Effector CD8-positive, alpha-beta T cell (primary cell): ENCODE data around the gene BORCS5.
"Not testable (repeated sequence)": the region's sequence is repeated elsewhere in the genome, so short reads cannot be mapped to it uniquely, and the experiment has no call there.

Experiments
- DNase-seq: peaks from one replicate; lab custom pipeline; 2025; lab: John Stamatoyannopoulos, UW

Gene BORCS5

DNA sequence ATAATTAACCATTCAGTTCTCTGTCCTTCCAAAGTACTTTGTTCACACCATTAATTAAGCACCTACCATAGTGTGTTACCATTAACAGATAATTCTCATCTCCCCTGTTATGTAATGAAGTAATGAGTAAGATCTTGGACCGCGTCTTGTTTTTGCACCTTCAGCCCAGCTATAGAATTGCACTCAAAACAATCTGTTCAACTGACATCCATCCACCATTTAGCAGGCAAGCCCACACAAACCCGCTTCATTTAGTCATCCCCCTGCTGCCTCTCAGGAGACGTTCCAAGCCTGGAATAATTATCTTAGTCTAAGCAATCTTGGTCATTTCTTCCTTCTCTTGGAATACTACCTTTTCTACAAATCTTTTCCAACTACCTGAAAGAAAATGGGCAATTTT lies 131.4 kb downstream of the BORCS5 start:
- DNase-seq = no peak

DNA sequence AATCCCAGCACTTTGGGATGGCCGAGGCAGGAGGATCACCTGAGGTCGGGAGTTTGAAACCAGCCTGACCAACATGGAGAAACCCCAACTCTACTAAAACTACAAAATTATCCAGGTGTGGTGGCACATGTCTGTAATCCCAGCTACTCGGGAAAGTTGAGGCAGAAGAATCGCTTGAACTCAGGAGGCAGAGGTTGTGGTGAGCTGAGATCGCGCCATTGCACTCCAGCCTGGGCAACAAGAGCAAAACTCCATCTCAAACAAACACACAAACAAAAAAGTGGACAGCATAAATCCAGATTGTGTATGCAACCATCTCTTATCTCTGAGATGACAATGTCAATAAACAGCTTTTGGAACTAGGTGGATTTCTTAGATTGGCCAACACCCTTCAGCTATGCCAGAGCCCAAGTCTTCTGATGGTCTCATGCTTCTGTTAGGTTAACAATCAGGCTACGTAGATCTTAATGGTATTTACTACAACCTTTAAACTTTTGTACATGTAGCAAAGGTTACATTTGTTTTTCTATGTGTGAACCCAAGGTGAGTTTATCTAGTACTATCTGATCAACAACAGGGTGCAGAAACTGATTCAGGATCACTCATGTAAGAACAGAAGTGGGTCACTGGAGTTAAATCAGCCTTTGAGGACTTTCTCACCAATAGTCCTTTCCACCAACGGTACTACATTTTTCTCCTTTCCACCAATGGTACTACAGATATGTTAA lies 132.1 kb downstream of the BORCS5 start:
- no peak for DNase-seq

DNA sequence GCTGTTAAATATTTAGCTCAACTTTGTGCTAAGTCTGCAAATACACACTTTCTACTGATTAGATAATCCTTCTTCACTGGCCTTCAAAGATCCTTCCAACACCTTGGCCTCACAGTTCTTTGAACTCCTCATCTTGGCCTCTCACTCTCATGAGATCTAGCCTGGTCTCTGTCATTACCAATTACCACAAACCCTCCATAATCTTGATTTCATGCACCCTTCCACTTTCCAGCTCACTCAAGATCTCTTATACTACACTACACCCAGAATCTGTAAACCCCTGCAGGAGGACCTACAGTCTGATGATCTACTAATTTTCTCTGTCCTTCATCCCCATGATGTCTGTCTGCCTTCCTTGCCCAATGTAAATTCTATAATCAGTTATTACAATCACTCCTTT lies 134.7 kb downstream of the BORCS5 start:
- no peak for DNase-seq

DNA sequence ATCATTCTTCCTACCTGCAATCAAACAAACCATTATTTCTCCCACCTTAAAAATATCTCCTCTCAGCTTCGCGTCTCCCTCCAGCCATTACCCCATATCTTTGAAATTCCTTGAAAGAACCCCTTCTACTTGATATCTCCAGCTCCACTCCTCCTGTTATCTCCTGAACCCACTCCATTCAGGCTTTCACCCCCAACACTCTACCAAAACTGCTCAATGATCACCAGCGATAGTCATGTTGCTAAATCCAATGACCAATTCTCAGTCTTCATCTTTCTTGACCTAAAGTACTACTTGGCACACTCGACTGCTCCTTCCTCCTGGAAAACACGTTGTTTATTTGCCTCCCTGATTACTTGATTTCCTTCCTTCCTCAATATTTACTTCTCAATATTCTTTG lies 135.7 kb downstream of the BORCS5 start:
- no peak for DNase-seq

DNA sequence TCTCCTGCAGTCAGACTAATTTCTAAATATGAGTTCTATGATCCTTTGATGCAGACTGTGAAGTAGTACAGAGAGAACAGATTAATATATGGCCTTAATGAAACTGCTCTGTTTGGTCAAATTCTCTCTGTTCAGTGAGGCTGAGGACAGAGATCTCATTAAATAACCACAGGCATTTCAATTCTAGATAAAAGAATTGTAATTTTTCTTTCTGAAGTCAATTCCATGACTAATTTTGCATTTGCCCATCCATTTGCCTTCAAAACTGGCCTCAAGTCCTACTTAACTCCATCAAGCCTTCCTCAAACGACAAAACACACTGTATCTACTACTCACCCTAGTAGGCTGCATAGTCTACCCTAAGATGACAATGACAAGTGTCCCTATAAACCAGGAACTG lies 138.7 kb downstream of the BORCS5 start:
- DNase-seq = no peak

DNA sequence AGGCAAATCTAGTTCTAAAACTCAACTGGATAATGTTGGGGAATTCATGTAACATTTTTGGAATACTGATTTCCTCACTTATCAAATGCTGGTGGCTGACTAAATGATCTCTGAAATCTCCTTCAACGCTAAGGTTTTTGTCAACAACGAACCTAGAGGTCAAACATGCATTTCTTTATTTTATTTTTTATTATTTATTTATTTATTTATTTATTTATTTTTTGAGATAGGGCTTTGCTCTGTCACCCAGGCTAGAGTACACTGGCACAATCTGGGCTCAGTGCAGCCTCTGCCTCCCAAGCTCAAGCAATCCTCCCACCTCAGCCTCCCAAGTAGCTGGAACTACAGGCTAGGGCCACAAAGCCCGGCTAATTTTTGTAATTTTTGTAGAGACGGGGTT lies 141.3 kb downstream of the BORCS5 start:
- no peak for DNase-seq

DNA sequence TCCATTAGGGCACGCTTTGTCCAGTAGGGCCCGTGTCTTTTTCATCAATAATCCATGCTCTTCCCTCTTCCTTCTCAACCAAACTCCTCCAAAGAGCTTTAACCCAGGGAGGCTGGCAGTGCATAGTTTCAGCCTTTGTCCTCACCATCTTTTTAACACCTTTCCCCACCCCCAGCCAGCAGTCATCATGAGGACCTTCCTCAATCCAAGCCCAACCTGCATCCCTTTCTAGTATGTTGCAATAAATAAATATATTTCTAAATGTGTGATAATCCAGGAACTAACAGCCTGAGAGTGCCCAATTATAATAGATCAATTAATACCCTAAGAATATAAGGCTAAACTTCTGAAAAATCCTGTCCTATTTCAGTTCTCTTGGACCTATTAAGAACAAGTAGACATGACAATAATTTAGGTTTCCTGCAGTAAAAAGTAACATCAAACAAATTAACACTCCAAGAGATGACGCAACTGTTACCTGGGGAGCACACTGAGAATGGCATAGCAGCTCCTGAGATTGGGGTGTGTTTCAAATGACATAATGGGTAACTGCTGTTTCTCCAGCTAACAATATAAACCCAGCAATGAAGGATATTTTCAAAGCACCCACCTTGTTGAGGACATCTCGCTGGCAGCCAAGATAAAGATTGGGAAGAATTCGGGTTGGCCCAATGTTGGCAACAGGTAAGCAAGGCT lies 143.2 kb downstream of the BORCS5 start:
- DNase-seq = no peak

DNA sequence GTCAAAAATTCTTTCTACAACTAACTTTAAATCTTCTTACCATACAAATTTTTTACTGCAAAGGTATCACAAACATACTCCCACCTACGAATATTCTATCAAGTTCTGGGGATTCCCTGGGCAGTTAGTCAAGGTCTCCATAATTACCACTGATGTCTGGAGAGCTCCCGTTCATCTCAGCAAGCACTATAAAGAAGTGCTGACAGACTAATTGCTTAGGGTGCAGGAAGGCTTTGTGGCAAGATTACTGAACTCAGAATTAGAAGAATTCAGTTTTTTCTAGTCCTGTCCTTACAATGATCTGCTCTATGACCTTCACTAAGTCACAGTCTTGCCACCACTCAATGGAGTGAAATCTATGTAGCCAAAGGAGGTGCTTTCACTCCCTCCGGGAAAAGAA lies 144.2 kb downstream of the BORCS5 start:
- DNase-seq = no peak

DNA sequence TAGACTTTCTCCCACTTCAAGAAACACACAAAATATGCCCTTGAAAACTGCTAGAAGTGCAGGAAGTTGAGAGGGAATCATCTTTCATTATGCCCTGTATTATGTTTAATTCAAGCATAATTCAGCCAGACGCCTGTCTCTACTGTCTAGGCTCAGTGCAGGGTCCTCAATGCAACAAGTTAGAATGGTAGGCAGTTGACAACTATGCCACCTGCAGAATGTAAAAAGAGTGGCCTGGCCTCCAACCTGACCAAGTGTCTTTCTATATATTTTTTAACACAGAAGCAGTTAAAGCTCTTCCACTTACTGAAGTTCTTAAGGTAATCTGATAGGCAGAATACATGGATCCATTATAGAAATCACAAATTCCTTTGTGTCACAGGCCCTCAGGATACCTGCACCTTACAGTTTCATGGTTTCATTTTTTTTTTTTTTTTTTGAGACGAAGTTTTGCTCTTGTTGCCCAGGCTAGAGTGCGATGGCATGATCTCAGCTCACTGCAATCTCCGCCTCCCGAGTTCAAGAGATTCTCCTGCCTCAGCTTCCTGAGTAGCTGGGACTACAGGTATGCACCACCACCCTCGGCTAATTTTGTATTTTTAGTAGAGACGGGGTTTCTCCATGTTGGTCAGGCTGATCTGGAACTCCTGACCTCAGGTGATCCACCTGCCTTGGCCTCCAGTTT lies 145.4 kb downstream of the BORCS5 start:
- not testable (repeated sequence) for DNase-seq

DNA sequence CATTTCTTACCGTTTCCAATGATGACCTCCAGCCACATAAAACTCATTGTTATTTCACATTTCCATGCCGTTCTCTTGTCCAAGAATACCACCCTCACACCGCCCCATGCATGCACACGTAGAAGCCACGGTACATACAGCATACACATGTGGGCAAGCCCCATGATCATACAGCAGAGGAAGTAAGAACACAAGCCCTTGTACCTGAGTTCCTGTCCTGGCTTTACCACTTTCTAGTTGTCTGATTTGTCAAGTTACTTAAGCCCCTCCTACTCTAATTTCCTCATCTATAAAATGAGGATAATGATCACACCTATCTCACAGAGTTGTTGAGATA lies 145.9 kb downstream of the BORCS5 start:
- DNase-seq = no peak

DNA sequence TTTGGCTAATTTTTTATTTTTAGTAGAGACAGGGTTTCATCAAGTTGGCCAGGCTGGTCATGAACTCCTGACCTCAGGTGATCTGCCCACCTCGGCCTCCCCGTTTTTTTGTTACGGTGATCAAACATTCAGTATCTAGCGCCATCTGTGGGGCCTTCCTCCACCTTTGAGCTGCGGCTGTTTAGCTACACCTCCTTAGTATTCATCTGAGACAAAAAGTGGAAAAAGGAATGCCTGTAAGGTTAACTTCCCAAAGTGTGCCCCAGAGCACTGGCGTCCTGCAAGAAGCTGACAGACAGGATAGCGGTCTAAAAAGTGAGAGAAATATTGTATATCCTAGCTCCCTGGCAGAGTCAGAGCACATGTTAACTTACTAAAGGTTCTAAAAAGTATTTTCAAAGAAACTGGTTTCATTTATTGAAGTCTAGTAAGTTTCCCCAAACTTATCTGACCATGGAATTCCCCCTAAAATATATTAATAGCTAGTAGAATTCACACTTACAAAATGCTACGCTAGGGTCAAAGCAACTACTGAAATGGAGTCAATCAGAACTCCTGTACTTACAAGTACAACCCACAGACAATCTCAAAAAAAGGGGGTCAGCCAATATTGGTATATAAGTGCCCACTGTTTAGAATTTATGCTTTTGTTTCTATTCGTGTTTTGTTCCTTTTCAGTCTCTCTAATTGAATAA lies 146.7 kb downstream of the BORCS5 start:
- no peak for DNase-seq

DNA sequence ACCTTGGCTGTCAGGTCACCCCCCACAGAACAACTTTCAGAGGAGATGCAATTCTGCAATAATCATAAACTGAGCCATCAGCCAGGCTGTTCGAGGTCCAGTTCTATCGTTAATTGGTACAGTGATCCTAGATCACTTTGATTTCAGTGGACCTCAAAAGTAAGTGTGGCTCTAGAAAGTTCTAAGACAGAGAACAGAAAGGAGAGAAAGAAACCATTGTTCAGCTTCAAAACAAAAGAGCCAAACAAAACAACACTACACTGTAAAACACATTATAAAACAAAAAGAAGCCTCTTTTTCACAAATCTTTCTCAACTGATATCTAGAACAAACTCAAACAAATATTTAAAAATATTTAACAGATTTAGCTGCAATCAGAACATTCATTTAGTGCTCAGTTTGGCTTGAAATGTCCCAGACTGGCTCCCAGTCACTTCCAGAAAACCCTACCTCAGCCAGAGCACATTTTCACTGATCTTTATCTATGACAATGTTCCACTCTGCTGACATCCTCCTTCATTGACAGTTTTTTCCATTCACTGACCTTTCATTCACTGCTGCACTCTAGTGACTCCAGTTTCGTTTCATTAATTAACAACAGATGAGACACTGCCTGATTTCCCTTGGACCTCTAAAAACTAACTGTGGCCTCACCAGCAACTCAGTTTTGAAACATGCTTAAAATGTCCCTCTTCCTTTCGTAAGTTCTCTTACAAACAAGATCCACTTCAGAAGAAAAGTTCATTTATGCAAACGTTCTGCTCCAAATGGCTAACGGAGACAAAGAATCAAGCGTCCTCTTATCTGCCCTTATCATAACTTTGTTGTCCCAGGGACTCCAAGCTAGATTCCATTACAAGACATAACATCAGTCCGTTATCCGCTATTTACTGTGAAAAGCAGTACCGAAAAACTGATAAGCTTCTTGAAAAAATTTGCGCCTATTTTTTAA lies 148.9 kb downstream of the BORCS5 start:
- no peak for DNase-seq

DNA sequence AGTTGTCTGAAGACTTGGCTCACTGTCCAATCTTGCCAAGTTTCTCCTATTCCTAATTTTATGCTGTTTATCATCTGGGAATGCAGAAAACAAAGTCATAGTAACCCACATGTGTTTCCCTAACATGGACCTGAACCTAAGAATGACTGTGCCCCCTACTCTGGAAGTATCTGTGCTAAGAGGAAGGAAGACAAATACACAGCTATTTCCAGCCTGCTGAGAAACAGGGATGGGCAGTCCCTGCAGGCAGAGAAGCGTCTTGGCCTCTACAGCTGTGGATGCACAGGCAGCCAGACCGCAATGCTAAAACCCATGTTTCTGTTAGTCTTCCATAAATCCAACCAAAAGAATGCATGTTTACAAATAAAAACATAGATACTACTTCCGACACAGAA lies 149.6 kb downstream of the BORCS5 start:
- DNase-seq = no peak

DNA sequence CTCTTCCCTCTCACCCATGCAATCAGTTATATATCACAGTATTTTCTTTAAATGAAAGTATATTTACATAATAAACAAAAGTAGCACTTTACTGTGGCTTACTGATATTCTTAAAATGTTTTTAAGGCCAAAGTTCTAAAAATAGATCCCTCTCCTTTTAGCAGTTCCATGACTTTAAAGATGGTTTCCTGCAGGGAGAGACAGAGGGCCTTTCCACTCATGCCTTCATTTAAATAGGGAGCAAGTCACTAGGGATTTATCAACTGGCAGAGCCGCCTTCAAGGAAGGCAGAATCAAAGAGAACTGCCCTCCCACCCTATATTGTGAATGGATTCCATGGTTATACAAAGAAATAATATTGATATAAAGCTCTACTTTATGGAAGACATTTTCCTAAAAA lies 150.2 kb downstream of the BORCS5 start:
- no peak for DNase-seq

DNA sequence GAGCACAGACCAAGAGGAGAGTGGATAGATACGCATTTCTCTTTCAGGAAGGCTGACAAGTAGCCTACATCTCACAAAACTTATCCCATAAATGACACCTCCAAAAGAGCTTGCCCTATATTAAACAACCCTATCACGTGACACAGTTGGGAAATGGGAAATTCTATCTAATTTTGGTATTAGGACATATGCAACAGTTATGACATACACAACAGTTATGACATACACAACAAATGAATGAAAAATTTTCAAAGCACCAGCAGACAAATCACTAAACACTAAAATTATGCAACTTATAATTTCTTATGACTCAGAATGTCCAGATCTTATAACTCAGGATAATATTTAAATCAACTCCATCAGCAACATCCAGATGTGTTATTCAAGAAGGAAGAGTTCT lies 151.7 kb downstream of the BORCS5 start:
- no peak for DNase-seq

DNA sequence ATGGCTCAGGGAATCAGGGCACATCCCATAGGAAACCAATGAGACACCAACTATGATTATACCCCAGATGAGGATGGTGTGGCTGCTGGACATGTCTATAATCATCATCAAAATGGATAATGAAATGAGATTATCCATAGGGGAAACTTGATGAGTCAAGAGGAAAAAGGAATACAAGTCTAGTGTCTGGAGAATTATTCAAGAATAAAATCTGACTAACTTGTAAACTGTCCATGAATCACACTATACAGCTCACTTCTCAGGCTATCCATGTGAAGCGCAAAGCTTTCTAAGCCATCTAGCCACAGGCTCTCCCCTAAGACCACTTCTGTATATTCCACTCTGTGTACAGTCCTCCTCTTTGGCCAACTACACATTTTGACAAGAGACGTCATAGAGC lies 153.3 kb downstream of the BORCS5 start:
- DNase-seq = no peak

DNA sequence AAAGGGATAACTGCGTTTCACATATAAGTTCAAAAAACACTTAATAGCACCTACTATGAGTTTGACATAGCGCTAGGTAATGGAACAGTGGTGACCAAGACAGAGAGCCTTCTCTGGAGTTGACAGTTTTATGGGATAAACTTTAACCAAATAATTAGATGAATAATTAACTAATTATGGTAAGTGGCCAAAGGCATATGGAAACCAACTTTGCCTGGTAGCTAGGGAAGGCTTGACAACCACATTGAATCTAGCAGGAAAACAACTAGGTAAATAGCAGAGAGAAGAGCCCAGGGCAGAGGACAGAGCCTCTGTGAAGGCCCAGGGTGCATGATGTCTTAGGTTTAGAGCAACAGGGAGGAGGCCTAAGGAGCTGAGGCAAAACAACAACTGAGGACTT lies 153.7 kb downstream of the BORCS5 start:
- no peak for DNase-seq

DNA sequence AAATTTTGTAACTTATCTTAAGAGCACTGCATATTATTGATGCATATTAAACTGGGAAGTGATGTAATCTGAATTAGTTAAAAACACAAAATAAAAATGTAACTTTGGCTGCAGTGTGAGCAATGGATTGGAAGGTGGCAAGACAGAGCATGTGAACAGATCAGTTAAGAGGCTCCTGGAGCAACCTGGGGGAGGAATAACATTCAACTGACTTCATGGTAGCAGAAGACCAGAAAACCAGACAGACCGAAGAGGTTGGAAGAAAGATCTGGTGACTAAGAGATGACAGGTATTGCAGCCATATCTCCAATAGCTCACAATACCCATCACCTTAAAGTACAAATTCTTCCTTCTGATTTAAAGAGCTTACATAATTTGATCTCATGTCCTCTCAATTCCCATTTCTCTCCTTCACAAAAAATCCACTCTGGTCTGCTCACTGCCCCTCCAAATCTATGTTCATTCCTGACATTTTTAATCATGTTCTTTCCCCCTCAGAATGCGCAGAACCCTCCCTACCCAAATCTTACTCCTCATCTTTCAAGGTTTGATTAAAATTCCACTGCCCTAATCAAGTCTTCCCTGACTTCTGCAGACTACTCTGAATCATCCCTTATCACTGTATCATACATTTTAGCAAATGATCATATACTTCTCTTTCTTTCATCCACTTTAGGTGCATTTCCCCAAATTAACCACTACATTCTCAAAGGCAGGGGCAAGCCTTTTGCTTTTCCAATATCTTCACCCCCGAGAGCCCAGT lies 154.3 kb downstream of the BORCS5 start:
- DNase-seq = no peak

DNA sequence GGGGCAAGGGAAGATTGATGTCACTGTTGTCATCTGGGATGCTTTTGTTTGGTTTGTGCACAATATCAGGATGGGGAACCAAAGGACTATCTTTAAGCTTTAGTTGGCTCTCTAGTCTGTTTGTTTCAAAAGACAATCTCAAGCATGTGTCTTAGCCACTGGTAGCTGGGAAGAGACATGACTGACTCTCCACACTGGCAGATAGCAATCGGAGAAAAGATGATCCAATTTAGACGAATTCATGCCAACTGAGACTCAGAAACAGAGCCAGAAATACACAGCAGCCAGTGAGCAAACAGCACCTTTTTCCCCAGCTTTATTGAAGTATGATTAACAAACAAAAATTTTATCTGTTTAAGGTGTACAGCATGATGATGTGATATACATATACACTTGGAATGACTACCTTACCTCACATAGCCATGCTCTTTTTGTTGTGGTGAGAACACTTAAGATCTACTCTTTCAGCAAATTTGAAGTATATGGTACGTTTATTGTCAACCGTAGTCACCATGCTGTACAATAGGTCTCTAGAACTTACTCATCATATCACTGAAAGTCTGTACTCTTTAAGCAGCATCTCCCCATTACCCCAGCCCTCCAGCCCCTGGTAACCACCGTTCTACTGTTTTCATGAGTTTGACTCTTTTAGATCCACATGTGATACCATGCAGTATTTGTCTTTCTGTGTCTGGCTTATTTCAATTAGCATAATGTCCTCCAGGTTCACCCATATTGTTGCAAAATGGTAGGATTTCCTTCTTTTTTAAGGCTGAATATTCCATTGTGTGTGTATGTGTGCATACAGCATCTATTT lies 155.2 kb downstream of the BORCS5 start:
- no peak for DNase-seq

DNA sequence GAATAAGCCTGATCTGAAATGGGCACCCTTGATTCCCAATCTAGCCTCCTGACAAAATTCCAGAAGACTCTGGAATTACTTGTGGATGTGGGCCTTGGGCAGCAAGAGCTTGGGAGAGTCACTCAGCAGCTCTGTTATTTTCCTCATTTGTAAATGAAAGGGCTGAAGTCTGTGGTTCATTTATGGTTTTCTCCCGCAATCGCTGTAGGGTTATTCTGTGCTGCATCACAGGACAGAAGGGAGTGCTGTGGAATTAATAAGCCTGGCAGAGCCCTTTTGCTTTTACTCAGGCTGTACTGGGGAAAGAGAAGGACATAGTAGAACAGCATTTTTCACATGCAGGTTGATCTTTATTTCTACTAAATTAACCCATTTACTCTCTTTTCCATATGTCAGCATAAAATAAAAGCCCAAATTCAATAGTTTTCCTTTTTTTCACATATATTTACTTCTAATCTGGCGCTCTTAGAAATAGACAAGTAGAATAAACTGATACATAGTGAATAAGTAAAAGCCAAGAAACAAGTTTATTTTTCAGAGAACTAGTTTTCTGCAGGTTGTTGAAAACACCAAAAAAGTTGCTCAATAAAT lies 156.6 kb downstream of the BORCS5 start:
- DNase-seq = no peak
